ENCODE data around the gene ABTB1.

Gene ABTB1

DNA sequence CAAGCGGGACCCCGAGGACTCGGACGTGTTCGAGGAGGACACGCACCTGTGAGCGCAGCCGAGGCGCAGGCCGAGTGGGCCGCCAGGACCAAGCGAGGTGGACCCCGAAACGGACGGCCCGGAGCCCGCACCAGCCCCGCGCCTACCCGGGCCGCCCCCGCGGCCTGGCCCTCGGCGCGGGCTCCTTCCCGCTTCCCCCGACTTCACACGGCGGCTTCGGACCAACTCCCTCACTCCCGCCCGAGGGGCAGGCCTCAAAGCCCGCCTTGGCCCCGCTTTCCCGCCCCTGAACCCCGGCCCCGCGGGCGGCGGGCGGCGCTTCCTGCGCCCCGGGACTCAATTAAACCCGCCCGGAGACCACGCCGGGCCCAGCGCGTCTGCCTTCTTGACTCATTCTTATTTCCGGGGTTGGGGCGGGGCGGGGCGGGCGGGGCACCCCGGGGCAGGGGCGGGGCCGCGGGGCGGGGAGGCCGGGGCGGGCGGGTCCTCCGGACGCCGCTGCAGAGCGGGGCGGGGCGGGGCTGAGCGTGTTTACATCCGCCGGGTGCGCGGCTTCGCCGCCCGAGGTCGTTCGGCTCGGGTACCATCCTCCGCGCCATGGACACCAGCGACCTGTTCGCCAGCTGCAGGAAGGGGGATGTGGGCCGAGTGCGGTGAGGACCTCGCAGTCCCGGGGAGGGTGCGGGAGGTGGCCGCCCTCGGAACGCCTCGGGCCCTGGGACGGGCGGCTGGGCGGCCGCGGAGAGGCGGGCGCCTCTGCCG is at the start of gene ABTB1:
Gene ABTB1, plus strand, starts transcription at position 524 of the 762 bp plus-strand sequence. Its CDS starts 74 bp downstream, at position 598.
- DNase-seq (ENCODE audit: low spot score) = peak; percentile 85

DNA sequence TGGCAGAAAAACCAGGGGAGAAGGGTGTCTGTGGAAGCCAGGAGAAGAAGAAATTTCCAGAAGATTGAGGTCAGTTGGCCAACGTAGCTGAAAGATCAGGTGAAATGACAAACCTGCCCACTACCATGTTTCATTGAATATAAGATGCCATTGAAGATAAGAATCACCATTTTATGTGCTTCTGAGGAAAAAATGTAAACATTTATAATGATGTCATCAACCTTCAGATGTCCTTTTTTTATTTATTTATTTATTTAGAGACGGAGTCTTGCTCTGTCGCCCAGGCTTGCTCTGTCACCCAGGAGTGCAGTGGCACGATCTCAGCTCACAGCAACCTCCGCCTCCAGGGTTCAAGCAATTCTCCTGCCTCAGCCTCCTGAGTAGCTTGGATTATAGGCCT is 48.7 kb upstream of the ABTB1 start:
- DNase-seq (ENCODE audit: low spot score) = no peak

DNA sequence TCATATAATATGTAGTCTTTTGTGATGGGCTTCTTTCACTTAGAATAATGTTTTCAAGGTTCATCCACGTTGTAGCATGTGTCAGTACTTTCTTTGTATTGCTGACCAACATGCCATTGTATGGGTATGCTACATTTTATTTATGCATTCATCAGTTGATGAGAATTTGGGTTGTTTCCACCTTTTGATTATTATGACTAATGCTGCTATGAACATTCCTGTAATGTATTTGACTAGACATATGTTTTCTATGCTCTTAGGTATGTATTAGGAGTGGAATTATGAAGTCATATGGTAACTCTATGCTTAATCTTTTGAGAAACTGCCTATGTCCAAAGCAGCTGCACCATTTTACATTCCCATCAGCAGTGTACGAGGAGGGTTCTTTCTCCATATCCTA is 46.9 kb upstream of the ABTB1 start:
- DNase-seq (ENCODE audit: low spot score) = no peak

DNA sequence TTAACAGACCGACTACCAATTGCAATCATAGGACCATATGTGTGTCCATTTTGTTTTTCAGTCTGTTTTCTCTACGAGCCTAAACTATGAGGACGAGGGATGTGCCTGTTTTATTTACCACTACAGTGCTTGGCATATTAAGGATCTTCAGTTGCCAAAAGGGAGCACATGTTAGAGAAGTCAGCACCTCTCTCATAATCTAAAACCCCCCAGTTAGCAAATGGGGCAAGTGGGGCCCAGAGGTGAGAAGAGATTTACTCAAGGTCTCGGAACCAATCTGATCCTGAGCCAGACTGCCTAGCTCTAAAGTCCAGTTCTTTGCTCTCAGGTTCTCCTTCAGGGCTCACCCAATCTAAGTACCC is 44.3 kb upstream of the ABTB1 start:
- no peak for DNase-seq (ENCODE audit: low spot score)

DNA sequence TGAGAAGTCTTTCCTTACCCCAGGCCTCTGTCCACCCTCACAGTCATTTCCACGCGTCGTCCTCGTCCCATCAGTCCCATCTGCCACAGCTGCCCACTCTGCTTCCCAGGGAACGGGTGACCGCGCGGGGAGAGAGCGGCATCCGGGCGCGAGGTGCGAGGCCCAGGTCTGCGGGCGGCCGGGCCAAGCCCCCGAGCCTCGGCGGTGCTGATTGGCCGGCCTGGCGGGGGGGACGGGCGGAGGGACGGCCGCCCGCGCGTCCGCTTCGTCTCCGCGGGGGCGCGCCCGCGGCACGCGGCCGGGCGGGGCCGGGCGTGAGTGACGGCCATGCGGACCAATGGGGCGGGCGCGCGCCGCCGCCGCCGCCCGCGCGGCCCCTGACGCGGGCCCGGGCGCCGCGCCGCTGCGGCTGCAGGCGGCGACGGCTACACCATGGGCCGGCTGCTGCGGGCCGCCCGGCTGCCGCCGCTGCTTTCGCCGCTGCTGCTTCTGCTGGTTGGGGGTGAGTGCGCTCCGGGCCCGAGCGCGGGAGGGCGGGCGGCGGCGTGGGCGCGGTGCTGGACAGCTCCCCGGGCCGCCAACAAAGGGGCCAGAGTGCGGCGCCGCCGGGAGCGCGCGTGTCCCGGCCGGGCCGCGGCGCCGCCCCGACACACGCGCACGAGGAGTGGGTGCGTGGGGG is 43.8 kb upstream of the ABTB1 start, which contains the start of gene PODXL2:
Gene PODXL2, plus strand, starts transcription at position 398 of the 679 bp plus-strand sequence. Its CDS starts 35 bp downstream, at position 433.
- no peak for DNase-seq (ENCODE audit: low spot score)

DNA sequence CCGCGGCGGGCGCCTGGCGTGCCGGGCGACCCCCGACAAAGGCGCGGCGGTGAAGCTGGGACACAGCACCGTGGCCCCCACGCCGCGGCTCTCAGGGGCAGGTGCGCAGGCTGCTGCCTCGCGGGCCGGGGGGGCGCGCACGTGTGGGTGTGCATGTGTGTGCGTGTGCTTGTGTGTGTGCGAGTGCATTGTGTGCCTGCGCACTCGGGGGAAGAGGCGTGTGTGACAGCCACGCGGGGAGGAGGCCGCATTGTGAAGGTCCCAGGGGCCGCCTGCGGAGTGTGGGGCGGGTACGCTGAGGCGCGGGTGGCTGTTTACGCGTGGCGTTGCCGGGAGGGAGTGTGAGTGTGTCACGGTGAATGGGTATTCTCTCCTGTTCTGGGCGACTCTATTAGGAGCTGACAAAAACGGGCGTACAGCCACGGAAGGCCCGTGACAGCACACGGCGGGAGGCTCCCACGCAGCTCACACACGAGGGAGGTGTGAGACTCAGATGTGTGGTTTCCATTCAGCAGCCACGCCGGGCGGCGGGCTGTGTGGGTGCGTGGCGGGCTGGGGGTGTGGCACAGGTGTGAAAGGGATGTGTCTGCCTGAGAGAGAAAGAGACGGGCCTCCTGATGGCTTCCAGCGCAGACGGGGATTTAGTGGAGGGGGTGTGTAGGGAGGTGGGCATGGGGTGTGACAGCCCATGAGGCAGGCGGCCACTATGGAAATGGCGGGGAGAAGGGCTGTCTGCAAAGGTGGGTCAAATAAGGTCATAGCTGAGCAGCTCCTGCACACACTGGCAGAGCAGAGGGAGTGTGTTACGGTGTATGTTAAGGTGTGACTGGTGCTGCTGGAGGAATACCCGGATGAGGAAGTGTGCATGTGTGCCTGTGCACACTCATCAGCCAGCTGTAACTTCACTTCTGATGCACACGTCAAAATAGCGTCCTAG is 43.0 kb upstream of the ABTB1 start:
- DNase-seq (ENCODE audit: low spot score) = no peak

DNA sequence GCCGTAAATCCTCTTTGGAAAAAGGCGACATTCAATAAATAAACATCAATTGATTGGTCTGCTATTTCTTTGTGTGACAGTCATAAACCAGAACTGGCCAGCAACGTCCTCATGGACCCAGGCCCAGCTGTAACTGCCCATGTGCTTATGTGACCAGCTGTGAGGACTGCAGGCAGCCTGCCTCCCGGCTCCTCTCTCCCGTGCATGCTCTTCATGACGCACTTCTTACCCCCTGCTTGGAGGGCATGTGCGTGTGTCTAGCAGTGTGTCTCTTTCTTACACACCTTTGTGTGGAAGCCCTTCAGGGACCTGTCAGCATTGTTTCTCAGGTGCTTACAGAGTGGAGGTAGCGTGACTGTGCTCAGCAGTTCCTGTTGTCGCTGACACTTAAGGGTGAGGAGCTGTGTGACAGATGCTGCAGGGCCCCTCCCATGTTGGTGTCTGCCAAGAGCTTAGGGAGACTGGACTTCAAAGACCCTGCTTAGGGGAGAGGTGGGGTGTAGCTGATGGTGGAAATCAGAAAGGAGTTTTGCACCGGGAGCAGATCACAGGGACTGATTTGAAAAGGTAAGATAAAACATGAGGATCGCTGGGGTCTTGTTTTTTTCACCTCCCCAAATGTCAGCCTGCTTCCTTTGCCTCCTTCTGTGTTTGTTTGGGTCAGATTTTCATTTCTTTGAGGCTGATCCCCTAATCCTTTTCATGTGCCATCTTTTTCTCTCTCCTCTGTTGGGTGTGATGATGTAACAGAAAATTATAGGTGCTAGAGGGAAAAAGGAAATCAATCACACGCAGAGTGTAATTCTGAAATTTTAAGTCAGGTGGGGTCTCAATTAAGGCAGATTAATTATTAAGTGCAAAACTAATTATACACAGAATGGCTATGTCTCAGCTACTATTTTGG is 41.7 kb upstream of the ABTB1 start:
- no peak for DNase-seq (ENCODE audit: low spot score)

DNA sequence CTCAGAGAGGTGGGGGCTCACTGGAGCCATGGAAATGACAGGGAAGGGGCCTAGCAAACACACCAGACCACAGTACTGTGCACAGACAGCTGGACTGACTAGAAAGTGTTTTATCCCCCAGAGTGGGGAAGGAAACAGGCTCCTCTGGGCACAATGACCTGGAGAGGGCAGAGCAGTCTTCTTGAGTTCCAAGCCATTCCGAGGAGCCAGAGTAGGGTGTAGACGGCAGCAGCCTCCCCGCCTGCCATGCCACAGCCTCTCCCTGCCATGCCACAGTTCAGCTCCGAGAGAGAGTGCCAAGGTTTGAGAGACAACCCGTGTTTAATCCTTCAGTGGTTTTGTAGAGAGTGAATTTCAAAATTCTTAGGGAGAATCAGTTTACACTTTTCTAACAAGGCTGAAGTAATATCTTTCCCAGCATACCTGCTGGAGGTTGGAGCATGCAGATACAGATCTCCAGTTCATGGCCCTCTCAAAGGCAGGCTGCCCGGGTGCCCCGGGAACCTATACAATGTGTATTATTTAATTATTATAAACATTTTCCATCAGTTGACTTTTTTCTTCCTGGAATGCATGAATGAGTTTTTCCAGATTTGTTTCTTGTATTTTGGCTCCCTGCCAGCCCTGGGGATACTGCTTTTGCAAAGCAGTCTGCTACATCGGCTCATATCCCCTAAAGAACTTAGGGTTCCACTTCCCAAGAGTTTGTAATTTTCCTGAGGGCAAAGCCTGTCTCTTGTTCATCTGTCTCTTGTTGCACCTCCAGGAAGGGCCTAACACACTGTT is 40.5 kb upstream of the ABTB1 start:
- no peak for DNase-seq (ENCODE audit: low spot score)

DNA sequence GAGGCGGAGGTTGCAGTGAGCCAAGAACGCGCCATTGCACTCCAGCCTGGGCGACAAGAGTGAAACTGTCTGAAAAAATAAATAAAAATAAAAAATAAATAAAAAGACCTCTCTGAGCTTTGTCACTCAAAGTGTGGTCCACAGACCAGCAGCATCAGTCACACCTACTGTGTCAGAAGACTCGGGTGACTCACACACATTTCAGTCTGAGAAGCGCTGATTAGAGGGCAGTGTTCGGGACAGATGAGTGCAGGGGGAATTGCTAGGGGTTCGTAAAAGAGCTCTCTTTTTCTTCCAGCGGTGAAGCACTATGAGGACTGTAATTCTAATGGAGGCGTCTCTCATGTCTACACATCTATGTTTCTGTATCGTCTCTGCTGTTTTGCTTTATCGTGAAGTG is 38.1 kb upstream of the ABTB1 start:
- no peak for DNase-seq (ENCODE audit: low spot score)

DNA sequence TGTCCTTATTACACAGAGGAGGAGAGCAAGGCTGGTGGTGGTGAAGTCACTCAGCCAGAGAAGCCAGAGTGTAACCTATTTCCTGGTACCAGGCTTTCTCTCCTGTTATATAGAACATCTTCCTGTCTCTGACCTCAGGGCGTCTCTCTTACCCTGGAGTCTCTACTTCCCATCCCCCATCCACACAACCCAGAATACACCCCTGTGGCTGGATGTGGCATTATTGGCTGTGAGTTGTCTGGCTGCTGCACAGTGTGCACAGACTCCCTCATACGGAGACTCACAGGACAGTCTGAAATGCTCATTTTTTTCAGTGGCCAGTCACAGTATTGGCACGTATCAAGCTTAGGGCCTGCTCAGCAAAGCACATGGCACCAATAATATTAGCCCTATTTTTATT is 35.2 kb upstream of the ABTB1 start:
- peak; percentile 62 for DNase-seq (ENCODE audit: low spot score)

DNA sequence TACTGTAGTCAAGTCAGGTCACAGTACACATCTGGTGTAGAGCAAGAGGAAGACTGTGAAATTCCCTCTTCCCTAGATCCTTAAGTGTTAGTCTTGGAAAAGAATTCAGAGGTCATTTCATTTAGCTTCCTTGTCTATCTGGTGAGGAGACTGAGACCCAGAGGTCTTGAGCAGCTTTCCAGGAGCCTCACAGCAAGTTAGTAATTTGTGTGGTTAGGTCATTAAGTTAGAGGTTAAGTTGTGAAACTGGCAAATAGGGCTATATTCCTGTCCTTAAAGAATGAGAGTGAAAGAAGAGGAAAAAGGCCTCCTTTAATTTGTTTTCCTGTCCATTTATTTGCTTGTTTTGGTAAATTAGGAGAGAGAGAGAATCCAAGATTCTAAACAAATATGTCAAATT is 34.8 kb upstream of the ABTB1 start:
- no peak for DNase-seq (ENCODE audit: low spot score)

DNA sequence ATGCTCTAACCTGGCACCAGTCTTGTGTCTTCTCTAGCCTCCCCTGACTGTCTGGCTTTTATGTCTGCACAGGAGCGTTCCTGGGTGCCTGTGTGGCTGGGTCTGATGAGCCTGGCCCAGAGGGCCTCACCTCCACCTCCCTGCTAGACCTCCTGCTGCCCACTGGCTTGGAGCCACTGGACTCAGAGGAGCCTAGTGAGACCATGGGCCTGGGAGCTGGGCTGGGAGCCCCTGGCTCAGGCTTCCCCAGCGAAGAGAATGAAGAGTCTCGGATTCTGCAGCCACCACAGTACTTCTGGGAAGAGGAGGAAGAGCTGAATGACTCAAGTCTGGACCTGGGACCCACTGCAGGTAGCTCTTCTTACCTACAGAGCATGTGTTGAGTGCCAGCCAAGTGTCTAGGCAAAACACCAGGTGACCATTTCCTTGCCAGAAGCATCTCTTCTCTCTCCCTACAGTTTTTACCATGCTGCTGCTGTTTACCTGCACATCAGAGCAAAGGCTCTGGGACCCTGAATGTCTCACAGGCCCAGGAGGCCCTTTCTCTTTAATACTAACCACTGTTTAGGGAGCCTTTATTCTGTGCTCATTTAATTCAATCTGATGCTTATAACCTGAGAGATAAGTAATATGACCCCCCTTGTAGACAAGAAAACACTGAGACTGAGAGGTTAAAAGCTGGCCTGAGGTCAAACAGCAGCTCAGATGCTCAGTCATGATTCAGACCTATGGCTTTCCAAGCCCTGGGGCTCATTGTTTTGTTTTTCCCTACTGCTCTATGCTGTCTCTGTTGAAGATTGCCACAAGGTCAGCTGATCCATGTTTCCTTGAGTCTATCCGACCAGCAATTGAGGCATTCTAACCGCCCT is 33.3 kb upstream of the ABTB1 start:
- DNase-seq (ENCODE audit: low spot score) = no peak

DNA sequence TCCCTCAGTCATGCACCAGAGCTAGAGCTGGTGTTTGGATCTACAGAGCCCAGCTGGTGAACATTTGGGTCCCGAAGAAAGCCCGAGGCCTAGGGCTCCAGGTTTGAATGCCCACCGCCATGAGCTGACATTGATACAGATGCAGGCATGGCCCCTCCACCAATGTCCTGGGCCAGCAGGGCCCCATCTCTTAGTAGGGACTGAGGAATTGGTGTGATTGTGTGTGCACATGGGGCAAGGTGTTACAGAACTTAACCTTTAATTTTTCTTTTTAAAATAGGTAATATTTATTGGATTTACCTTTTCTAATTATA is 32.8 kb upstream of the ABTB1 start:
- no peak for DNase-seq (ENCODE audit: low spot score)

DNA sequence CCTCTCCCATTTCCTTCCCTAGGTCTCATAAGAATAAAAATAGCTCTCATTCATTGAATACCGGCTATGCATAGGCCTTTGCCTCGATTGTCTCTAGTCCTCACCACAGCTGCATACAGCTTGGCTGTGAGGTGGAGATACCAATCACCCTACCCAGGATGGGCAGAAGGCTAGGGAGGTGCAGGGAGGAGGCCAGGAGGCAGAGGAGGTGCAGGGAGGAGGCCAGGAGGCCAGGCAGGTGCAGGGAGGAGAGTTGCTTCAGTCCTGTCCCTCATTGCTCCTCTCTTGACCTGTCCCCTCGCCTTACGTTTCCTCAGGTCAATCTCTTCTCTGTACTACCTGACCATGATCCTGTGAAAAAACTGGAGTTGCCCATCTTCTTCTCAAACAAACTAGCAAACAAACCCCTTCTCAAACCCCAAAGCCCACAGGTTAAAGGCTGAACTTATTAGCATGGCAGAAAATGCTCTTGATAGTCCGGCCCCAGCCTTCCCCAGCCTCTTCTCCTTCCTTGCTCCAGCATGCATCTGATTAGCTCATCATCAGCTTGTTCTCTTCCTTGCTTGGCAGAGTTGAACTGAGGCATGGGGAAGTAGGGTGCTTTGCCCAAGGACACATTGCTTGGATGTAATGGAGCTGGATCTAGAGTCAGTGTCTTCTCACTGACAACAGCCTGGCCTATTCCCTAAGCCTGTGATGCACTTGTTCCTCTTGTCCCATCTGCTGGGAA is 27.9 kb upstream of the ABTB1 start:
- no peak for DNase-seq (ENCODE audit: low spot score)

DNA sequence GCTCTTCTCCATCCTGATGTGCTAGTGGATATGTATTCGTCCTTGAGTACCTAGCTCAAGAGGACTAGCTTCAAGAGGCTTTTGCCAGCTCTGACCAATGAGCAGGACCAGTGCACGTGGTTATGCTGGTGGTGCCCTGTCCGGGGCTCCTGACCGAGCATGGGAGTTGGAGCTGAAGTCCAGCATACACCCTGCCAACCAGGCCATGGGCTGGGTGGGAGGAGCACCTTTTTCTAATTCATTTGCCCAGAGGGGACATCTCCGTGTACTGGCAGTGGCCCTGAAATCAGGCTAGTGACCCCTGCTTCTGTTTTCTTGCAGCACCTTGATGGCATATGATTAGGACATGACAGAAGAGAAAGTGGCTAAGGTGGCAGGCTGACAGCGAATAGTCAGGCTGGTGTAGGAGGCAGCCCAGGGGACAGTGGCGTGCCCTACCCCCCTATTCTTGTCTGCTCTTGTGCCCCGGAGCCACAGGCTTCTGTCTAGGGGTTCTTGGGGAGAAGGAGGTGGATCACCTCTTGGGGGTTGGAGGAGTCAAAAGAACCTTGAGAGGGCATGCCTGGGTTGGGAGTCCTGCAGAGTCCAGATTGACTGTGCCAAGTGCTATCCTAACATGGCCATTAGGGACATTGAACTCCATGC is 27.3 kb upstream of the ABTB1 start:
- no peak for DNase-seq (ENCODE audit: low spot score)

DNA sequence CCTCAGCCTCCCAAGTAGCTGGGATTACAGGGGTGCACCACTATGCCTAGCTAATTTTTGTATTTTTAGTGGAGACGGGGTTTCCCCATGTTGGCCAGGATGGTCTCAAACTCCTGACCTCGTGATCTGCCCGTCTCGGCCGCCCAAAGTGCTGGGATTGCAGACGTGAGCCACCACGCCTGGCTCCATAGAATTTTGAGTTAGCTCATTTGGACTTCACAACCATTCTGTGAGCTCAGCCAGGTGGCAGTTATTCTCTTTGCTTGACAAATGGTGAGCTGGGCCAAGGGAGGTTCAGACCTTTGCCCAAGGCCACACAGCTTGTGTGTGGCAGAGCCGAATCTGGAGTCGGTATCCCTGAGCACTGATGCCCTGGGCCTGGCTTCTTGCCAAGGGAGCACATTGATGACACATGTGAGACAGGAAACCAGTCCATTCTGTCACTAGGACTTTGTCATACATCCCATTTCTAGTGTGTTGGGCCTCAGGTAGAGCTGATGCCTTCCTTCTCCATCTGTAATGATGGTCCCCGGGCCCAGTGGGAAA is 26.2 kb upstream of the ABTB1 start:
- no peak for DNase-seq (ENCODE audit: low spot score)

DNA sequence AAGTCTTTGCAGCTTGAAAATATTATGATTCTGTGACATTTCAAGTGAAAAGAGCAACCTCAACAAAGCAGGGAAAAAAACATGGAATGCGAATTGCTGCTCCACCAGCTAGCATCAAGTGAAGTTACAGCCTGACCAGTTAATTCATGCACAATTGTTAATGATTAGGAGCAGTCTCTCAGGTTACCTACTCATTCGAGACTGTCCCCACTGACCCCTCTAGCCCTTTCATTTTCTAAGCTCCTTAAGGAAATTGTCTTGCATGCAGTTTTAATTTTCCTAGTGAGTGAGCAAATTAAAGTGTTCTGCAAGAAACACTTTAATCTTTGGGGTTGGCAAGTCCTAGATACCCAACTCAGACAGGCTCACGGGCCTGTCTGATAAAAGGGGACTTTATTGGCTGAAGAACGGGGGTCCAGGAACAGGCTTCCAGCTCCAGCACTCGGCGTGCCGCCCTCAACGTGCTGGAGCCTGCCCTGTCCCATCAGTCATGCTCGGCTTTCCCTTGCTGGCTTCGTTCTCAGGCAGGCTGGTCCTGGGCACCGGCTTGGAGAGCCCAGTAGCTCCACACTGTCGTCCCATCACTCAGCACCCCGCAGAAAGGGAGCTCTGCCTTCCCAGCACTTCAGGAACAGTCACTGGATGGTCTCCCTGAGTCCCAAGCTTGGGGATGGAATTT is 25.4 kb upstream of the ABTB1 start:
- DNase-seq (ENCODE audit: low spot score) = no peak

DNA sequence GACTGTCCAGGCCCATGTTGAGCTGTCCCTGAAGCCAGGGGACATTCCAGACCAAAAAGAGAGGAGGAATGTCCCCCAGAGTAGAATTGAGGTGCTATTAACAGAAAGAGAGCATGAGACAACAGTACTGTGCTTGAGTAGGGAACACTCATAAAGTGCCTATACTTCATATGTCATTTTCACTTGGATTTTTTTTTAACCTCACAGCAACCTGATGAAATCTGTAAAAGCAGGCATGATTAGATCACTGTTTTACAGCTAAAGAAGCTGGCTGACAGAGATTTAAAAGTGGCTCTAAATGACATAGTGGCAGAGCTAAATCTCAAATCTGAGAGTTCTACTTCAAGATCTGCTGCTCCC is 24.9 kb upstream of the ABTB1 start:
- DNase-seq (ENCODE audit: low spot score) = no peak
